PC-9 (cell line): ENCODE results near the gene S100B. TPM values are rescaled to one million over a fixed set of nuclear protein-coding genes. Genes with fewer than 3 reads are reported as not detected.

Experiments used
- BruUV-seq: library from RNA; stranded (reverse); fragments of 400-500 nt; replicated peaks from 2 replicates; lab custom pipeline; 2021; lab: Mats Ljungman, UMichigan
- CTCF ChIA-PET: fragments of 300-600 bp; sonication (Branson Sonifier 250); formaldehyde crosslinking; loops from one replicate; lab custom pipeline; 2022; ENCODE audit warnings: antibody characterized with exemption; lab: Charles Lee
- POLR2A ChIA-PET: fragments of 300-600 bp; sonication (Branson Sonifier 250); formaldehyde crosslinking; loops from one replicate; lab custom pipeline; 2022; ENCODE audit warnings: antibody characterized with exemption; ENCODE audit not compliant: unreplicated experiment; lab: Charles Lee
- DNase-seq, 2 experiments: peaks; one replicate each; pipeline versions ENCODE4 v3.0.0 to v3.0.0-alpha.2; 2015 to 2022; ENCODE audit warnings: mixed read lengths in 1 of 2
- H2AFZ ChIP-seq: fragments of 200-600 bp; sonication (generic); 2 replicates; pipeline ENCODE4 v1.8.1; 2017; ENCODE audit warnings: antibody characterized with exemption
- H3F3A ChIP-seq: fragments of 200-600 bp; sonication (generic); 2 replicates; pipeline ENCODE4 v1.8.1; 2017; ENCODE audit warnings: antibody characterized with exemption, mild to moderate bottlenecking, low read depth; ENCODE audit not compliant: insufficient read depth
- H3K27ac ChIP-seq: fragments of 200-600 bp; sonication (generic); 2 replicates; pipeline ENCODE4 v1.6.1; 2016; ENCODE audit warnings: mixed run types
- H3K27me3 ChIP-seq: fragments of 200-600 bp; sonication (generic); 2 replicates; pipeline ENCODE4 v1.6.1; 2016; ENCODE audit warnings: low read depth, mixed run types; ENCODE audit not compliant: insufficient read depth
- H3K36me3 ChIP-seq: fragments of 200-600 bp; sonication (generic); 2 replicates; pipeline ENCODE4 v1.6.1; 2016; ENCODE audit warnings: low read depth, mixed run types
- H3K4me1 ChIP-seq: fragments of 200-600 bp; sonication (generic); replicated peaks from 2 replicates; pipeline ENCODE4 v1.6.1; 2016; ENCODE audit warnings: mixed run types; ENCODE audit not compliant: insufficient read depth
- H3K4me2 ChIP-seq: fragments of 200-600 bp; sonication (generic); 2 replicates; pipeline ENCODE4 v1.6.1; 2017; ENCODE audit warnings: mixed run types
- H3K4me3 ChIP-seq: fragments of 200-600 bp; sonication (generic); 2 replicates; pipeline ENCODE4 v1.6.1; 2016; ENCODE audit warnings: mixed run types
- H3K79me2 ChIP-seq: fragments of 200-600 bp; sonication (generic); 2 replicates; pipeline ENCODE4 v1.6.1; 2017; ENCODE audit warnings: low read depth, mixed run types
- H3K9me2 ChIP-seq: fragments of 200-600 bp; sonication (generic); 2 replicates; pipeline ENCODE4 v1.8.1; 2017; ENCODE audit warnings: mild to moderate bottlenecking; ENCODE audit not compliant: insufficient read depth
- H3K9me3 ChIP-seq: fragments of 200-600 bp; sonication (generic); 2 replicates; pipeline ENCODE4 v1.8.1; 2016; ENCODE audit warnings: low read depth; ENCODE audit not compliant: insufficient read depth
- H4K20me1 ChIP-seq: fragments of 200-600 bp; sonication (generic); 2 replicates; pipeline ENCODE4 v1.8.1; 2017; ENCODE audit not compliant: insufficient read depth
- EZH2 ChIP-seq: fragments of 200-600 bp; sonication (generic); IDR thresholded peaks from 2 replicates; pipeline ENCODE4 v1.8.0; 2017; ENCODE audit warnings: antibody characterized with exemption, low read depth
- intact Hi-C: fragments of 100-400 bp; cut with micrococcal nuclease; formaldehyde crosslinking; loops from one replicate; pipeline ENCODE4 v1.10.0; 2022; ENCODE audit not compliant: unreplicated experiment
- total RNA-seq: library from RNA; stranded (reverse); gene quantifications from 2 replicates; pipeline ENCODE4 v1.2.3, GENCODE V29; 2021
- TF ChIP-seq, protein P1 (sequence below): fragments of 200-600 bp; sonication (generic); conservative IDR thresholded peaks from 2 replicates; pipeline ENCODE4 v1.6.1; 2017; ENCODE audit warnings: mixed run types, antibody characterized with exemption, mild to moderate bottlenecking, moderate library complexity

S100B gene
- total RNA-seq, 1 experiment from 2014 or later = not detected

DNA sequence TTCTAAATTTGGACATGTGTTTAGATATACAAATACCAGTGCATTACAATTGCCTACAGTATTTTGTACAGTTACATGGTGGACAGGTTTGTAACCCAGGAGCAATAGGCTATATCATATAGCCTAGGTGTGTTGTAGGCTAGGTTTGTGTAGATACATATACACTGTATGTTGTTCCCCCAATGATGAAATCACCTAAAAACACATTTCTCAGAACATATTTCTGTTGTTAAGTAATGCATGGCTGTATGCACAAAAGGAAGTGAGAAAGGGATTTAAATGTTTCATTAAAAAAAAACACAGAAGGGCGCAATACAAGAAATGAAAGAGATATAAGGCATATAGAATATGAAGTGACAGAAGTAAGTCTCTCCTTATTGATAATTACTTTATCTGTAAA lies 32.0 kb downstream of the S100B start:
- intact Hi-C loops = no loop called here
- no peak overlapping the region for H3K4me2 ChIP-seq
- no peak overlapping the region for H3K4me3 ChIP-seq
- no peaks in the 10 kb centered on the region for H3K9me3 ChIP-seq
- no TSS peak for BruUV-seq
- H3K4me1 ChIP-seq = no peaks in the 10 kb centered on the region
- DNase-seq = no peak
- no peak overlapping the region for H2AFZ ChIP-seq
- no peaks in the 10 kb centered on the region for H3K27me3 ChIP-seq
- POLR2A ChIA-PET = no interaction called here
- H3K79me2 ChIP-seq = no peaks in the 10 kb centered on the region
- CTCF ChIA-PET = no interaction called here
- no peaks in the 10 kb centered on the region for H3K9me2 ChIP-seq
- H3K36me3 ChIP-seq = no peaks in the 10 kb centered on the region
- TF ChIP-seq EZH2 = no peak
- TF ChIP-seq, protein P1, sequence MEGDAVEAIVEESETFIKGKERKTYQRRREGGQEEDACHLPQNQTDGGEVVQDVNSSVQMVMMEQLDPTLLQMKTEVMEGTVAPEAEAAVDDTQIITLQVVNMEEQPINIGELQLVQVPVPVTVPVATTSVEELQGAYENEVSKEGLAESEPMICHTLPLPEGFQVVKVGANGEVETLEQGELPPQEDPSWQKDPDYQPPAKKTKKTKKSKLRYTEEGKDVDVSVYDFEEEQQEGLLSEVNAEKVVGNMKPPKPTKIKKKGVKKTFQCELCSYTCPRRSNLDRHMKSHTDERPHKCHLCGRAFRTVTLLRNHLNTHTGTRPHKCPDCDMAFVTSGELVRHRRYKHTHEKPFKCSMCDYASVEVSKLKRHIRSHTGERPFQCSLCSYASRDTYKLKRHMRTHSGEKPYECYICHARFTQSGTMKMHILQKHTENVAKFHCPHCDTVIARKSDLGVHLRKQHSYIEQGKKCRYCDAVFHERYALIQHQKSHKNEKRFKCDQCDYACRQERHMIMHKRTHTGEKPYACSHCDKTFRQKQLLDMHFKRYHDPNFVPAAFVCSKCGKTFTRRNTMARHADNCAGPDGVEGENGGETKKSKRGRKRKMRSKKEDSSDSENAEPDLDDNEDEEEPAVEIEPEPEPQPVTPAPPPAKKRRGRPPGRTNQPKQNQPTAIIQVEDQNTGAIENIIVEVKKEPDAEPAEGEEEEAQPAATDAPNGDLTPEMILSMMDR = no peak
- H3K27ac ChIP-seq = no peak overlapping the region
- H3F3A ChIP-seq = no peaks in the 10 kb centered on the region
- H4K20me1 ChIP-seq = no peaks in the 10 kb centered on the region

DNA sequence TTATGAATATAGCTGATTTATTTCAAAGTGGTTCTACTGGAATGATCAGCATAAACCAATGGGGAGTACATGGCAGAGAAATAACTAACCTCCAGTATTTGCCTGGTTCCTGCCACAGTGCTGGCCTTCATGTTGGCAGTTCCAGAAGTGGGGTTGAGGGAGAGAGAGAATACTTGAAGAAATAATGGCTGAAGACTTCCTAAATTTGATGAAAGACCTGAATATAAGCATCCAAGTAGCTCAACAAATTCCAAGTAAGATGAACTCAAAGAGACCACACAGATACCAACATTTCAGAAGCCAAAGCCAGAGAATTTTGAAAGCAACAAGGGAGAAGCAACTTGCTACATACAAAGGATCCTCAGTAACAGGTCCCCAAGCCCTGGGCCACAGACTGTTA lies 34.3 kb downstream of the S100B start:
- Histone ChIP-seq H3F3A (no peaks in the 10 kb centered on the region), H3K4me3 (no peak overlapping the region), H3K36me3 (no peaks in the 10 kb centered on the region), H4K20me1 (no peaks in the 10 kb centered on the region), H3K9me3 (no peaks in the 10 kb centered on the region), H3K9me2 (no peaks in the 10 kb centered on the region), H3K79me2 (no peaks in the 10 kb centered on the region), H2AFZ (no peak overlapping the region), H3K4me1 (no peaks in the 10 kb centered on the region), H3K4me2 (no peak overlapping the region), H3K27ac (no peak overlapping the region), H3K27me3 (no peaks in the 10 kb centered on the region)
- intact Hi-C loops = no loop called here
- POLR2A ChIA-PET = no interaction called here
- TF ChIP-seq, protein P1 = no peak
- TF ChIP-seq EZH2 = no peak
- no peak for DNase-seq
- BruUV-seq = no TSS peak
- CTCF ChIA-PET = no interaction called here

DNA sequence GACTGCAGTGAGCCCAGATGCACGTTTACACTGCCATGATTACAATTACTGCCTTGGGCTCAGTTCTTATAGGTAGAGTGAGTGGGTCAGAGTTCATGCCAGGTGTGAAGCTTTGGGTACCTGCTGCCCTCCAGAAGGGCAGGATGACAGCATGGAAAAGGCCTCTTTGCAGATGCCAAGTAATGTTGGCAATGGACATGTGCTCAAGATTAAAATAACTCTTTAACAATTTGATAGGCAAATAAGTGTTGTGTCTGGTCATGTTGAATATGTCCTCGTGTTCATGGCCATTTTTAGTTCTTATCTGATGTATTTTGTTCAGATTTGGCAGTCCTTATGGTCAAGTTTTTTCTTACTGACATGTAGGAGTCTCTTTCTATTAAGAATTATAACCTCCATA lies 34.8 kb downstream of the S100B start:
- no peaks in the 10 kb centered on the region for H3K9me2 ChIP-seq
- H3K4me1 ChIP-seq = no peaks in the 10 kb centered on the region
- DNase-seq = no peak
- H3K79me2 ChIP-seq = no peaks in the 10 kb centered on the region
- H3K4me3 ChIP-seq = no peak overlapping the region
- no peaks in the 10 kb centered on the region for H3K36me3 ChIP-seq
- no peaks in the 10 kb centered on the region for H3K9me3 ChIP-seq
- H2AFZ ChIP-seq = no peak overlapping the region
- intact Hi-C loops = no loop called here
- H3K4me2 ChIP-seq = no peak overlapping the region
- H3K27ac ChIP-seq = no peak overlapping the region
- BruUV-seq = no TSS peak
- POLR2A ChIA-PET = no interaction called here
- H4K20me1 ChIP-seq = no peaks in the 10 kb centered on the region
- H3K27me3 ChIP-seq = no peaks in the 10 kb centered on the region
- no peaks in the 10 kb centered on the region for H3F3A ChIP-seq
- CTCF ChIA-PET = no interaction called here
- TF ChIP-seq, protein P1 = no peak
- no peak for TF ChIP-seq EZH2
